Activated naive CD8-positive, alpha-beta T cell treated with anti-CD3 and anti-CD28 coated beads, Interleukin-2, amount 10 ng/mL, durations not matched to agents 7 days and 5 days (primary cell): ENCODE measurements around the gene WDR5B. TPM values are rescaled to one million over a fixed set of nuclear protein-coding genes. Genes with fewer than 3 reads are reported as not detected.
"Not testable (repeated sequence)": the region's sequence is repeated elsewhere in the genome, so short reads cannot be mapped to it uniquely, and the experiment has no call there.

ENCODE experiments used
- ATAC-seq: fragments of 150-1000 bp; cut with Tn5 transposase; one replicate; pipeline ENCODE4 v1.10.0; 2021; ENCODE audit warnings: low read depth, moderate library complexity
- POLR2A ChIA-PET: fragments of 350-600 bp; sonication (Branson Sonifier 250); formaldehyde crosslinking; loops from one replicate; lab custom pipeline; 2021; ENCODE audit warnings: antibody characterized with exemption; lab: Charles Lee
- DNase-seq: peaks from one replicate; pipeline ENCODE4 v3.0.0; 2021
- H3K27ac Mint-ChIP-seq: one replicate; pipeline ENCODE4 v1.8.0; 2022; ENCODE audit warnings: mild to moderate bottlenecking, mixed read lengths
- H3K27me3 Mint-ChIP-seq: one replicate; pipeline ENCODE4 v1.8.0; 2022; ENCODE audit warnings: mild to moderate bottlenecking, moderate library complexity, mixed read lengths
- H3K36me3 Mint-ChIP-seq: one replicate; pipeline ENCODE4 v1.8.0; 2021; ENCODE audit warnings: mild to moderate bottlenecking, mixed read lengths
- H3K4me1 Mint-ChIP-seq: one replicate; pipeline ENCODE4 v1.8.0; 2021; ENCODE audit warnings: mixed read lengths
- H3K4me3 Mint-ChIP-seq: one replicate; pipeline ENCODE4 v1.8.0; 2022; ENCODE audit warnings: mild to moderate bottlenecking, moderate library complexity, mixed read lengths
- H3K9me3 Mint-ChIP-seq: one replicate; pipeline ENCODE4 v1.8.0; 2021; ENCODE audit warnings: mixed read lengths
- total RNA-seq, 2 experiments: library from RNA; stranded (reverse); gene quantifications; one replicate each; pipeline ENCODE4 v1.2.3, GENCODE V29; 2021

Gene WDR5B
- total RNA-seq, result 1 to 10 TPM; 6.6 to 7.6 TPM

- DNase-seq (peak; percentile 97), ATAC-seq (peak; percentile 93)
- Mint-ChIP-seq H3K27me3 (no peaks in the 10 kb centered on the region), H3K27ac (peak within 1 kb of the TSS; percentile 98), H3K36me3 (peaks cover 18% of the 10 kb centered on the region), H3K4me3 (peak within 1 kb of the TSS; percentile 97), H3K4me1 (peaks cover 36% of the 10 kb centered on the region), H3K9me3 (no peaks in the 10 kb centered on the region)
- POLR2A ChIA-PET, result interaction anchor here (0.5 to 2.4 kb wide), 20 partner anchors 15 to 870 kb away, joined by 3 to 25 read pairs (median 4); partner anchors contain the start of genes DTX3L, FAM162A, HCLS1 and HSPBAP1
Observed at GRCh38 chr3:122415762-122416654, at the start of gene WDR5B. WDR5B (minus strand) TSS chr3:122416062; CDS start chr3:122415528, 534 bp downstream.

GRCh38 chr3:122464659-122465058 lies 48.8 kb upstream of the WDR5B start:
- Mint-ChIP-seq H3K4me3 (no peak overlapping the region), H3K4me1 (peaks cover 9% of the 10 kb centered on the region), H3K27ac (no peak overlapping the region), H3K9me3 (no peaks in the 10 kb centered on the region), H3K36me3 (peaks cover 19% of the 10 kb centered on the region), H3K27me3 (no peaks in the 10 kb centered on the region)
- DNase-seq (no peak), ATAC-seq (no peak)
- POLR2A ChIA-PET, result no interaction called here

- Mint-ChIP-seq H3K27me3 (no peaks in the 10 kb centered on the region), H3K4me3 (no peak overlapping the region), H3K36me3 (peaks cover 19% of the 10 kb centered on the region), H3K9me3 (no peaks in the 10 kb centered on the region), H3K27ac (no peak overlapping the region), H3K4me1 (peaks cover 5% of the 10 kb centered on the region)
- POLR2A ChIA-PET, result no interaction called here
- DNase-seq, result no peak
- no peak for ATAC-seq
Observed at GRCh38 chr3:122462406-122462805, 46.5 kb upstream of the WDR5B start.

GRCh38 chr3:122461806-122462205 lies 45.9 kb upstream of the WDR5B start:
- Mint-ChIP-seq H3K9me3 (no peaks in the 10 kb centered on the region), H3K36me3 (peaks cover 16% of the 10 kb centered on the region), H3K27me3 (no peaks in the 10 kb centered on the region), H3K4me1 (peaks cover 4% of the 10 kb centered on the region), H3K4me3 (no peak overlapping the region), H3K27ac (no peak overlapping the region)
- POLR2A ChIA-PET, result no interaction called here
- no peak for DNase-seq
- no peak for ATAC-seq

GRCh38 chr3:122458992-122459391 lies 43.1 kb upstream of the WDR5B start:
- POLR2A ChIA-PET, result no interaction called here
- H3K27me3 Mint-ChIP-seq, result no peaks in the 10 kb centered on the region
- H3K9me3 Mint-ChIP-seq, result no peaks in the 10 kb centered on the region
- ATAC-seq (no peak), DNase-seq (no peak)
- no peak overlapping the region for H3K4me3 Mint-ChIP-seq
- H3K27ac Mint-ChIP-seq, result no peak overlapping the region
- H3K4me1 Mint-ChIP-seq, result peaks cover 4% of the 10 kb centered on the region
- H3K36me3 Mint-ChIP-seq, result peaks cover 11% of the 10 kb centered on the region

- H3K27ac Mint-ChIP-seq, result no peak overlapping the region
- no peak overlapping the region for H3K4me3 Mint-ChIP-seq
- peaks cover 4% of the 10 kb centered on the region for H3K4me1 Mint-ChIP-seq
- peaks cover 9% of the 10 kb centered on the region for H3K36me3 Mint-ChIP-seq
- H3K9me3 Mint-ChIP-seq, result no peaks in the 10 kb centered on the region
- ATAC-seq (no peak), DNase-seq (no peak)
- no peaks in the 10 kb centered on the region for H3K27me3 Mint-ChIP-seq
- POLR2A ChIA-PET, result no interaction called here
Observed at GRCh38 chr3:122457706-122458105, 41.8 kb upstream of the WDR5B start.

GRCh38 chr3:122456074-122456473 lies 40.2 kb upstream of the WDR5B start:
- no peak overlapping the region for H3K4me3 Mint-ChIP-seq
- peaks cover 5% of the 10 kb centered on the region for H3K36me3 Mint-ChIP-seq
- no peak for DNase-seq
- H3K4me1 Mint-ChIP-seq, result peaks cover 2% of the 10 kb centered on the region
- POLR2A ChIA-PET, result no interaction called here
- no peaks in the 10 kb centered on the region for H3K27me3 Mint-ChIP-seq
- no peak for ATAC-seq
- no peaks in the 10 kb centered on the region for H3K9me3 Mint-ChIP-seq
- H3K27ac Mint-ChIP-seq, result no peak overlapping the region

GRCh38 chr3:122451371-122451770 lies 35.5 kb upstream of the WDR5B start:
- peaks cover 2% of the 10 kb centered on the region for H3K4me1 Mint-ChIP-seq
- POLR2A ChIA-PET, result no interaction called here
- peaks cover 37% of the 10 kb centered on the region for H3K36me3 Mint-ChIP-seq
- H3K27ac Mint-ChIP-seq, result no peak overlapping the region
- H3K9me3 Mint-ChIP-seq, result peaks cover 7% of the 10 kb centered on the region
- no peak for ATAC-seq
- no peaks in the 10 kb centered on the region for H3K27me3 Mint-ChIP-seq
- DNase-seq, result no peak
- no peak overlapping the region for H3K4me3 Mint-ChIP-seq

GRCh38 chr3:122448218-122448617 lies 32.4 kb upstream of the WDR5B start:
- POLR2A ChIA-PET, H3K9me3 Mint-ChIP-seq, ATAC-seq, H3K27ac Mint-ChIP-seq, H3K4me1 Mint-ChIP-seq, DNase-seq, H3K27me3 Mint-ChIP-seq, H3K4me3 Mint-ChIP-seq: not testable (repeated sequence)
- peaks cover 61% of the 10 kb centered on the region for H3K36me3 Mint-ChIP-seq

- DNase-seq, H3K4me1 Mint-ChIP-seq, ATAC-seq, H3K27me3 Mint-ChIP-seq, POLR2A ChIA-PET, H3K27ac Mint-ChIP-seq, H3K9me3 Mint-ChIP-seq, H3K4me3 Mint-ChIP-seq: not testable (repeated sequence)
- H3K36me3 Mint-ChIP-seq, result peaks cover 66% of the 10 kb centered on the region
Observed at GRCh38 chr3:122444491-122444887, 28.6 kb upstream of the WDR5B start.

- H3K4me3 Mint-ChIP-seq, ATAC-seq, H3K27ac Mint-ChIP-seq, POLR2A ChIA-PET, H3K4me1 Mint-ChIP-seq, H3K9me3 Mint-ChIP-seq, DNase-seq, H3K27me3 Mint-ChIP-seq: not testable (repeated sequence)
- peaks cover 60% of the 10 kb centered on the region for H3K36me3 Mint-ChIP-seq
Observed at GRCh38 chr3:122443762-122444490, 28.1 kb upstream of the WDR5B start.

GRCh38 chr3:122443090-122443489 lies 27.2 kb upstream of the WDR5B start:
- no peak overlapping the region for H3K27ac Mint-ChIP-seq

GRCh38 chr3:122435950-122436349 lies 20.1 kb upstream of the WDR5B start:
- POLR2A ChIA-PET, result no interaction called here
- no peaks in the 10 kb centered on the region for H3K27me3 Mint-ChIP-seq
- ATAC-seq (no peak), DNase-seq (no peak)
- H3K27ac Mint-ChIP-seq, result no peak overlapping the region
- no peak overlapping the region for H3K4me3 Mint-ChIP-seq
- no peaks in the 10 kb centered on the region for H3K4me1 Mint-ChIP-seq
- peaks cover 6% of the 10 kb centered on the region for H3K9me3 Mint-ChIP-seq
- peaks cover 44% of the 10 kb centered on the region for H3K36me3 Mint-ChIP-seq

More at GRCh38 chr3:122443090-122443489, 27.2 kb upstream of the WDR5B start:
- POLR2A ChIA-PET, result no interaction called here
- no peak overlapping the region for H3K4me3 Mint-ChIP-seq
- H3K4me1 Mint-ChIP-seq, result peaks cover 2% of the 10 kb centered on the region
- DNase-seq (no peak), ATAC-seq (no peak)
- H3K9me3 Mint-ChIP-seq, result peaks cover 6% of the 10 kb centered on the region
- no peaks in the 10 kb centered on the region for H3K27me3 Mint-ChIP-seq
- peaks cover 54% of the 10 kb centered on the region for H3K36me3 Mint-ChIP-seq
